ENCODE results near the gene GIMAP1.

Gene GIMAP1

DNA sequence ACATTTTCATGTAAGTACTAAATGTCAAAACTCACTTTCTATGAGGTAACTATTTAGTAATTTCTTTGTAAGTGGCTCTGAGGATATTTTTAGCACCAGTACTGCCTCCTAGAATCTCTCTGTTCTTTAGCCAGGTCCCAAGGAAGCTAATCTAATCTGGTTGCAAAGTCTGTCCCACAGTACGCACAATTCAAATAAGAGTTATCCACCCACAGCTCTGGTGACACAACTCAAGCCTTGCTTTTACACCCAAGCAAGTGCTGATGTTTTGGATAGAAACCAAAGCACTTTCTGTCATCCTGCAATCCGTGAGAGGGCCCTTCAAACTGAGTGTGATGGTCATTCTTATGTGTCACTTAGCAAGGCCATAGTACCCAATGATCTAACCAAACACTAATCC lies 35.3 kb downstream of the GIMAP1 start:
- no peak for DNase-seq

DNA sequence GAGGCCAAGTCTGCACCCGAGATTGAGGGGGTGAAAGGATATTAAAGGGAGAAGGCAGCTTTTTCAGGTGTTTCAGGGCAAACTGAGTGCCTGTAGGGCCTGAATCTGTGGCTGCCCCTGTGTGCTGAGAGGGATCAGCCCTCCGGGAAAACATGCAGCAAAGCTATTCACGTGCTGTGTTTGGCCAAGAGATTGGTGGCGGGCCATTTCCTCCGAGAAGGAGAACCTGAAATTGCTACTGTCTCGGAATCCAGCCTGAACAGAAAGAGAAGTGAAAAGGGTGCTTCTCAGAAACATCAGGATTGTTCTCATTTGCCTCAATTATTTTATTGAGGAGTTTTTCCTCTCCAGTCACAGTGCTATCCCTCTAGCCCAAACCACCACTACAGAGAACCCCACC lies 36.8 kb downstream of the GIMAP1 start:
- no peak for DNase-seq

DNA sequence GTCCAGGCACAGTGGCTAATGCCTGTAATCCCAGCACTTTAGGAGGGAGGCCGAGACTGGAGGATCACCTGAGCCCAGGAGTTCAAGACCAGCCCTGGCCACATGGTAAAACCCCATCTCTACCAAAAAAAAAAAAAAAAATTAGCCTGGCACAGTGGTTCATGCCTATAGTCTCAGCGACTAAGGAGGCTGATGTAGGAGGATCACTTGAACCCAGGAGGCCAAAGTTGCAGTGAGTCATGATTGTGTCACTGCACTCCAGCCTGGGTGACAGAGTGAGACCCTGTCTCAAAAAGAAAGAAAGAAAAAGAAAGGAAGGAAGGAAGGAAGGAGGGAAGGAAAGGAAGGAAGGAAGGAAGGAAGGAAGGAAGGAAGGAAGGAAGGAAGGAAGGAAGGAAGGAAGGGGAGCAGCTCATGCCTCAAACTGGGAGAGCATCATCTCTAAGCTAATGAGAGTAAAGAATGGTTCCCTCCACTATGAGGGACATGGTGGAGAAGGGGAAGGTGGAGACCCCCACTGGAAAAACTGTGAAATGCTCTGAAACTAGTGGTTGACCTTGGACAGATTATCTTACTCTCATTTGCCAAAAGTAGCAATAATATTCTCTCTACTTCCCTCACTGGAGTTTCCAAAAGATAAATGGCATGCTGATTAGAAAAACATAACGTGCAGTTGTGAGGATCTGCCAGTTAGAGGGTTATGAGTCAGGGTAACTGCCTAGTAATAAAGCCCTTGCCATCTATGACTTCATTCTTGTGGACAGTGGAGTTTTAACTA lies 37.6 kb downstream of the GIMAP1 start:
- peak; percentile 59 for DNase-seq

GRCh38 chr7:150754951-150755350 lies 38.5 kb downstream of the GIMAP1 start:
- DNase-seq: no peak

DNA sequence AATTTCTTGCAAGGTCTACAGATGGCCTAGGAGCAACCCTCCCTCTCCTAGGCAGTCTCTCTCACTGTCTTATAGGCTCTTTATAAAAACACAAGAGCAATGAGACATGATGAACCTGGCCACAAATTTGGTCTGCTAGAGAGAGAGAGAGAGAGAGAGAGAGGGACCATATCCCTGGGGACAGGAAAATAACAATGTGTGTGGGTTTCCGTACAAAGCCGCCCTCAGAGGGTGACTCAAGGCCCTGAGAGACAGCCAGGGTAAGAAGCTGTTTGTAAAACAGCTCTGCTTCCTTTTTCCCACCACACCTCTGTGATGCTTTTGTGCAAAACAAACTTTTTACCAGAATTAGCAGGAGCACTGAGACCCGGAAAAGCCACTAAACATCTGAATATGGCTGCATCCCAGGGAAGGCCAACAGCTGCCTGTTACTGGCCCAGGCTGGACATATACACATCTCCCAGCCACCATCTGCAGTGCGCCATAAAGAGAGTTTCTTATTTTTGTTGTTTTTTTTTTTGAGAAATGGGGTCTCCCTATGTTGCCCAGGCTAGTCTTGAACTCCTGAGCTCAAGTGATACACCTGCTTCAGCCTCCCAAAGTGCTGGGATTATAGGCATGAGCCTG lies 39.2 kb downstream of the GIMAP1 start:
- peak; percentile 87 for DNase-seq

DNA sequence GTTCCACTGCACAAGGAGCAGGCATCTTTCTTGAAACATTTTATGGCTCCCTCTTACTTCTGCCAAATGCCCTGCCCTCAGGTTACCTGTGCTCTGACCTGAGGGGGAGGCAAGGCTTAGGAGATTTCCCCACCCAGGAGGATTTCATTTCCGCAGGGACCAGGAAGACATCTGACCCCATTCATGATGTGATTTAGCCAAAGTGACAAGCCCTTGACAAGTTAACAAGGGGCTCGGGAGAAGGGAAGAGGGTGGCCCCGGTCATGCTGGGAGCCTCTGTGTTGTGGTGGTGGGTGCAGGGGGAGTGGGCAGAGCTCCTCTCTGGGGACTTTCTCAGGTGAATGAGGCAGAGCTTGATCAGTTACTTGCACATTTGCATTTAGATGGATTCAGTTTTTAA lies 39.8 kb downstream of the GIMAP1 start:
- no peak for DNase-seq

DNA sequence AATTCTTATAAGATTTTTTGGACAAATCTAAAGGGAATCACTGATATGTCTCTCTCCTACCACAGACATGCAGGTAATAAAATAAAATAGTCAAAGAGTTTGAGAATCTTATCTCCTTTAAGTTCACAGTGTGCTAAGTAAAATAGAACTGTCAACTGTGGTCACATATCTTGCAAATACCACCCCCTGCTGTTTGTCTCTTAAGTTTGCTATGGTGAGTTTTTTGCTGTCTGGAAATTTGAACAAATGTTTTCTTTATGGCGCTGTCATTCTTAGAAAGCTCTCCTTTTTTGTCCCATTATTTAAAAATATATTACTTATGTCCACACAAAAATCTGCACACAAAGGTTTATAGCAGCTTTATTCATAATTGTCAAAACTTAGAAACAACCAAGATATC lies 40.4 kb downstream of the GIMAP1 start:
- DNase-seq: peak; percentile 80

DNA sequence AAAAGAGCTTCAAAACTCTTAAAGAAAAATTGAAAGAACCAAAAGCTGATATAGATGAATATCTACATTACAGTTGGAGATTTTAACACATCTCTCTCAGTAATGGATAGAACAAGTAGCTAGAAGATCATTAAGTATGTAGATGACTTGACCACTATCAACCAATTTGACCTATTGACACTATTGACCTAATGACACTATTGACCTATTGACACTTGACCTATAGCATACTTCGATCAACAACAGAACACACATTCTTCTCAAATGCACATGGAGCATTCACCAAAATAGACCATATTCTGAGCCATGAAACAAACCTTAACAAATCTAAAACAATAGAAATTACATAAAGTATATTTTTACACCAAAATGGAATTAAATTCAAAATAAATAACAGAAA lies 43.1 kb downstream of the GIMAP1 start:
- DNase-seq: no peak

DNA sequence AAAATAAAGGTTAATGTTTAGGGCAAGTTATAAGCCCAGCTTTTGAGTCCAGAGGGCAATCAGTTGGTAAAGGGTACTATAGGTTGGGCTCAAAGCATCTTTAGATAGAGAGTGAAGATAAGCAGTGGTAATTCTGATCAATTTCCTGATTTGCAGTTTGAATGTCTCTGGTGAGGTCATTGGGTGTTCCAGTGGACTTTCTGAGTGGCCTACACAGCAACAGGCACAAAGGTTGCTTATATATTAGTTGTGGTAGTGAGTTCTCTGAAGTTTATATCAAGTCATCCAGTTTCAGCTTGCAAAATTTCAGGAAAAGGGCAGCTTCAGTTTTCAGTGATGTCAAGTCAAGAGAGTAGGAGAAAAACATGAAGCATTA lies 49.9 kb downstream of the GIMAP1 start:
- no peak for DNase-seq

DNA sequence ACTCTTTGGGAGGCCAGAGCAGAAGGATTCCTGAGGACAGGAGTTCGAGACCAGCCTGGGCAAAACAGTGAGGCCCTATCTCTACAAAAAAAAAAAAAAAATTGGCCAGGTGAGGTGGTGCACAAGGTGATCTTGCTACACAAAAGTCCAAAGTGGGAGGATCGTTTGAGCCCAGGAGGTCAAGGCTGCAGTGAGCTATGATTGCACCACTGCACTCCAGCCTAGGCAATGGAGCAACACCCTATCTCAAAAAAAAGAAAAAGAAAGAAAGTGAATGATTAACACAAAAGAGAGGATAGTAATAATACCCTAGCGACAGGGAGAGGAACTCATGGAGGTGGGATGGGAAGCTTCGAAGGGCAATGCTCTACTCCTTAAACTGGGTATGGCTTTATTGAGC lies 53.4 kb downstream of the GIMAP1 start:
- no peak for DNase-seq
